ENCODE data around the gene NXF1. TPM values are rescaled to one million over a fixed set of nuclear protein-coding genes. Genes with fewer than 3 reads are reported as not detected.
A peak's percentile ranks its signal among the peaks of the same experiment; 100 is the strongest.

NXF1 gene
- total and polyA plus RNA-seq, 2 experiments from 2014 or later = 37.2 to 71.9 TPM

DNA sequence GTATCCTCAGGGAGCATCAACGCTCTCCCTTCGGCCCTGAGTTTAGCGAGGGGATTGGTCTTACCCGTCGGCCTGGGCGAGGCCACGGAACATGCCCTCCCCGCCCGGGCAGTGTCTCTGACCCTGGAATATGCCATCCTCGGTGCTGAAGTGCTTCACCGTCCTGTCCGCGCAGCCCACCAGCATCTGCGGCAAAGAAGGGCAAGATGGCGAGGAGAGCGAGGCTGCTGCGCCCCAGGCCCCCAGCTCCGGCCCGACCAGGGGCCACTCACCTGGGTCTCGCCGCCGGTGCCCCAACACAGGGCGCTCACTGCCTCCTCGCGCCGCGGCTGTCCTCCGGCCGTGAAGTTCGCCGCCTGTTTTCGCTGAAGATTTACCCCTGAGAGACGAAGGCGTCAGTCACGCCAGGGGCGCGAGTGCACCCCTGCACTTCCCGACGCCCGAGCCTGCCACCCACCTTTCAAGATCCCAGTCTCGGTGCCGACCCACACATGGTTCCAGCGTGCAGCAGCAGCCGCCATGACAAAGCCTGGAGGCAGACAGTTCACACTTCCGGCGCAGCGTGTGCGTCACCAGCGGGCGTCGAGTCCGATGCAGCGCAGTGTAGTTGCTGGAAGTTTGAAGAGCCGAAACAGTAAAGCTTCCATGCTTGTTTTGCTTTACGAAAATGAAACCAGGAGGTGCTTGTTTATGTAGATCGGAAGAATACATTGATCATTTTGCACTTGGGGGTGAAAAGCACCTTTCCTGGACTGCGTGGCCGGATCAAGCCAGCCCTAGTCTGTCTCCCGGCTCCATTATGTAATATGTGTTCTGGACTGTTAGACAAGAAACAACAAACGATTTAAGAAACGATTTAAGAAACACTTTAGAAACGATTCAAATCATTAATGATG, 34.1 kb upstream of the NXF1 start, which contains the start of gene WDR74:
Gene WDR74 (minus strand): TSS at position 541 of the 896 bp plus-strand sequence. CDS start 20 bp downstream, at position 521.
- H3K9me3 ChIP-seq (ENCODE audit: low read depth) = no peaks in the 10 kb centered on the region
- WGBS (ENCODE audit: low lambda C conversion rate, missing lambda C conversion rate) = under 1% methylated on average over 61 of the region's 62 CpGs
- peak; percentile 95 for DNase-seq (ENCODE audit: low spot score)
- H3K27ac ChIP-seq = peak within 1 kb of the TSS; percentile 96
- H3K4me2 ChIP-seq = peak within 1 kb of the TSS; percentile 82
- H2AFZ ChIP-seq = peak within 1 kb of the TSS; percentile 48
- H3K27me3 ChIP-seq = no peaks in the 10 kb centered on the region
- no peaks in the 10 kb centered on the region for H4K20me1 ChIP-seq (ENCODE audit: insufficient read depth, poor library complexity, severe bottlenecking)
- H3K79me2 ChIP-seq = peaks cover 43% of the 10 kb centered on the region
- H3K4me1 ChIP-seq (ENCODE audit: insufficient read depth) = peaks cover 9% of the 10 kb centered on the region
- H3K36me3 ChIP-seq (replicated peaks; ENCODE audit: insufficient read depth, low read depth) = no peaks in the 10 kb centered on the region
- H3K4me3 ChIP-seq = peak within 1 kb of the TSS; percentile 84
- TF ChIP-seq EZH2 (IDR thresholded peaks at IDR 0.05; ENCODE audit: borderline replicate concordance) (no peak), EZH2phosphoT487 (IDR thresholded peaks at IDR 0.05; ENCODE audit: low read depth, severe bottlenecking, unreplicated experiment) (no peak)
- TF ChIP-seq, protein P1, sequence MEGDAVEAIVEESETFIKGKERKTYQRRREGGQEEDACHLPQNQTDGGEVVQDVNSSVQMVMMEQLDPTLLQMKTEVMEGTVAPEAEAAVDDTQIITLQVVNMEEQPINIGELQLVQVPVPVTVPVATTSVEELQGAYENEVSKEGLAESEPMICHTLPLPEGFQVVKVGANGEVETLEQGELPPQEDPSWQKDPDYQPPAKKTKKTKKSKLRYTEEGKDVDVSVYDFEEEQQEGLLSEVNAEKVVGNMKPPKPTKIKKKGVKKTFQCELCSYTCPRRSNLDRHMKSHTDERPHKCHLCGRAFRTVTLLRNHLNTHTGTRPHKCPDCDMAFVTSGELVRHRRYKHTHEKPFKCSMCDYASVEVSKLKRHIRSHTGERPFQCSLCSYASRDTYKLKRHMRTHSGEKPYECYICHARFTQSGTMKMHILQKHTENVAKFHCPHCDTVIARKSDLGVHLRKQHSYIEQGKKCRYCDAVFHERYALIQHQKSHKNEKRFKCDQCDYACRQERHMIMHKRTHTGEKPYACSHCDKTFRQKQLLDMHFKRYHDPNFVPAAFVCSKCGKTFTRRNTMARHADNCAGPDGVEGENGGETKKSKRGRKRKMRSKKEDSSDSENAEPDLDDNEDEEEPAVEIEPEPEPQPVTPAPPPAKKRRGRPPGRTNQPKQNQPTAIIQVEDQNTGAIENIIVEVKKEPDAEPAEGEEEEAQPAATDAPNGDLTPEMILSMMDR (IDR thresholded peaks at IDR 0.05; ENCODE audit: poor library complexity) = no peak
- no peaks in the 10 kb centered on the region for H3K9me2 ChIP-seq (replicated peaks; ENCODE audit: insufficient read depth)

DNA sequence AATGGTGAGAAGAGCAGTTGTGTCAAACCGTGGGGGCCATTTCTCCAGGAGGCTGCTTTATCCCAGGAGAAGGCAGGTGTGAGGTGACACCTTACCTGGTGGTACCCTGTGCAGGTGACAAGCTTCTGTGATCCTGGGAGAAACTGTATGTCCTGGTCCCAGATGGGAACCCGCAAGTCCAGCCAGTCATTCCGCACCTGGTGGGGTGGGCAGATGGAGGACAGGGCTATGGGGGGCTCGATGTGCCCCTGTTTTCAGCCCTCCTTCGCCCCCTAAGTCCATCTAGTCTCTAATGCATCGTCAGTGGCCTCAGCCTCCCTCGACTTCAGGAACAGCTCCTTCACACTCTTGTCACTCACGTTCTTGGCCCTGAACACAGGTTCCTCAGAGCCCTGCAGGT, 30.1 kb upstream of the NXF1 start:
- DNase-seq (ENCODE audit: low spot score) = no peak
- TF ChIP-seq EZH2 (IDR thresholded peaks at IDR 0.05; ENCODE audit: borderline replicate concordance) = no peak
- TF ChIP-seq, protein P1 (IDR thresholded peaks at IDR 0.05; ENCODE audit: poor library complexity) = no peak
- no peak for TF ChIP-seq EZH2phosphoT487 (IDR thresholded peaks at IDR 0.05; ENCODE audit: low read depth, severe bottlenecking, unreplicated experiment)
- H3K79me2 ChIP-seq = peaks cover 70% of the 10 kb centered on the region
- no peaks in the 10 kb centered on the region for H3K9me2 ChIP-seq (replicated peaks; ENCODE audit: insufficient read depth)
- no peaks in the 10 kb centered on the region for H3K36me3 ChIP-seq (replicated peaks; ENCODE audit: insufficient read depth, low read depth)
- no peak overlapping the region for H3K4me2 ChIP-seq
- H3K4me3 ChIP-seq = no peak overlapping the region
- no peaks in the 10 kb centered on the region for H3K9me3 ChIP-seq (ENCODE audit: low read depth)
- H3K27me3 ChIP-seq = no peaks in the 10 kb centered on the region
- peaks cover 8% of the 10 kb centered on the region for H4K20me1 ChIP-seq (ENCODE audit: insufficient read depth, poor library complexity, severe bottlenecking)
- H3K4me1 ChIP-seq (ENCODE audit: insufficient read depth) = peaks cover 12% of the 10 kb centered on the region
- no peak overlapping the region for H2AFZ ChIP-seq
- no peak overlapping the region for H3K27ac ChIP-seq
- 92% methylated on average over 8 of the region's 8 CpGs for WGBS (ENCODE audit: low lambda C conversion rate, missing lambda C conversion rate)

DNA sequence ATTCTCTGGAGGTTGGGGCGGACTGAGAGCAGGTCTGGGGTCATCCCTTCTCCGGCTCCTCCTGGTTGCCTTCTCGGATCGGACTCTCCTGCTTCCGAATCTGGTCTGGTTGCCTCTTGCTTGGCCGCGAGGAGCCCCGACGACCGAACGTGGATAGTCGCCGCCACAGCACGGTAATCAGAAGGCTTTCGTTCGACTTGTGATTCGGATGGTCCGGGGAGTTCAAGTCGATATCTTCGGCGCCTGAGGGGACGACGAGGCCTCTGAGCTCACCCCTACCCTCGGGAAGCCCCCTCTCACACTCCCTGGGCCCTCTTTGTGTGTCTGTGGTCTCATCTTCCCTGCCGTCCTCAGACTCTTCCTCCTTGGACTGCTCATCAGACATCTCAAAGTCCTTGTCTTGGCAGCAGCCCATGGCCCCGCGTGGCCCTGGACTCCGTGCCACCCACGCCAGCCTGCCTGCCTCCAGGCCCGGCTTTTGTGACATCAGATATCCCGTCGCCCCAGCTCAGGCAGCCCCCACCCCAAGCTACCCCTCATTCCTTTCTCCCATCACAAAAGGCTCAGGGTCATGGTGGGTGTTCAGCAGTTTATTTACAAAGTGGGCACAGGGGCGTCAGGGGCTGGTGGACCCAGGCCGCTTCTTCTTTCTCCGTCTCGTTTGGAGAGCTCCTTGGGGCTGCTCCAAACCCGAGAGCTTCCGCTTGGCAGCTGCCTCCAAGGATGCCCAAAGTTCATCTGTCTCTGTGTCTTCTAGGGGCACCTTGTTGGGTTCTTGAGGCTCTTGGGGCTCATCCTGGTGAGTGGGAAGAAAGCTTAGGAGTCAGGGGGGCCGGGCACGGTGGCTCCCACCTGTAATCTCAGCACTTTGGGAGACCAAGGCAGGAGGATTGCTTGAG, 27.3 kb upstream of the NXF1 start, which contains the start of gene TEX54:
Gene TEX54 (minus strand): TSS at position 506 of the 899 bp plus-strand sequence.
- H3K9me3 ChIP-seq (ENCODE audit: low read depth) = no peaks in the 10 kb centered on the region
- 17% methylated on average over 39 of the region's 40 CpGs for WGBS (ENCODE audit: low lambda C conversion rate, missing lambda C conversion rate)
- H3K27me3 ChIP-seq = no peaks in the 10 kb centered on the region
- no peak for TF ChIP-seq EZH2phosphoT487 (IDR thresholded peaks at IDR 0.05; ENCODE audit: low read depth, severe bottlenecking, unreplicated experiment)
- TF ChIP-seq, protein P1 (IDR thresholded peaks at IDR 0.05; ENCODE audit: poor library complexity) = no peak
- TF ChIP-seq EZH2 (IDR thresholded peaks at IDR 0.05; ENCODE audit: borderline replicate concordance) = no peak
- H2AFZ ChIP-seq = peak within 1 kb of the TSS; percentile 42
- peak within 1 kb of the TSS; percentile 61 for H3K4me3 ChIP-seq
- H3K9me2 ChIP-seq (replicated peaks; ENCODE audit: insufficient read depth) = no peaks in the 10 kb centered on the region
- peaks cover 15% of the 10 kb centered on the region for H3K4me1 ChIP-seq (ENCODE audit: insufficient read depth)
- peak; percentile 65 for DNase-seq (ENCODE audit: low spot score)
- peak within 1 kb of the TSS; percentile 95 for H3K27ac ChIP-seq
- H3K36me3 ChIP-seq (replicated peaks; ENCODE audit: insufficient read depth, low read depth) = no peaks in the 10 kb centered on the region
- H3K4me2 ChIP-seq = peak within 1 kb of the TSS; percentile 89
- H3K79me2 ChIP-seq = peaks cover 81% of the 10 kb centered on the region
- peaks cover 18% of the 10 kb centered on the region for H4K20me1 ChIP-seq (ENCODE audit: insufficient read depth, poor library complexity, severe bottlenecking)
